GM12878 (cell line): ENCODE results near the gene VAV2.

Experiments used
- ATF2 ChIP-seq: IDR thresholded peaks from 2 replicates; pipeline ENCODE4 v1.6.1; 2012; ENCODE audit warnings: low read length, inconsistent platforms
- JUND ChIP-seq: IDR thresholded peaks from 2 replicates; pipeline ENCODE4 v1.6.1; 2012; ENCODE audit warnings: low read depth, mild to moderate bottlenecking, low read length, improper control_type of control experiment, moderate library complexity
- LARP7 ChIP-seq: fragments of 450-650 bp; IDR thresholded peaks from 2 replicates; pipeline ENCODE4 v1.6.1; 2017; ENCODE audit warnings: mild to moderate bottlenecking
- POLR2AphosphoS5 ChIP-seq: IDR thresholded peaks from 2 replicates; pipeline ENCODE4 v1.6.1; 2011; ENCODE audit warnings: mild to moderate bottlenecking, low read length, inconsistent platforms
- SMARCA5 ChIP-seq: fragments of 450-650 bp; IDR thresholded peaks from 2 replicates; pipeline ENCODE4 v1.6.1; 2017; ENCODE audit warnings: mild to moderate bottlenecking
- STAT1 ChIP-seq: fragments of 450-650 bp; conservative IDR thresholded peaks from 2 replicates; pipeline ENCODE4 v1.6.1; 2014; ENCODE audit warnings: antibody characterized with exemption, mild to moderate bottlenecking
- SUPT20H ChIP-seq: IDR thresholded peaks from 2 replicates; pipeline ENCODE4 v1.6.1; 2011; ENCODE audit warnings: low read depth, mild to moderate bottlenecking, low read length, moderate library complexity, borderline replicate concordance; ENCODE audit not compliant: control insufficient read depth
- ZZZ3 ChIP-seq: IDR thresholded peaks from 2 replicates; pipeline ENCODE4 v1.6.1; 2011; ENCODE audit warnings: low read depth; ENCODE audit not compliant: control insufficient read depth, insufficient read length

- TF ChIP-seq LARP7 (no peak), ATF2 (no peak), JUND (no peak), POLR2AphosphoS5 (no peak), SUPT20H (no peak), STAT1 (no peak), SMARCA5 (no peak), ZZZ3 (no peak)
Measured at GRCh38 chr9:133933426-133934026, 58.6 kb downstream of the VAV2 start.
